Neuron (in vitro differentiated cells): Measurements from ENCODE around the gene ERGIC1.

Experiments used
- H2AFZ ChIP-seq: one replicate; pipeline ENCODE4 v1.6.1; 2013; ENCODE audit warnings: low read depth, mild to moderate bottlenecking, inconsistent platforms, low read length, moderate library complexity
- H3K27me3 ChIP-seq: one replicate; pipeline ENCODE4 v1.6.1; 2013; ENCODE audit warnings: low read length; ENCODE audit not compliant: insufficient read depth
- H3K36me3 ChIP-seq: one replicate; pipeline ENCODE4 v1.6.1; 2013; ENCODE audit warnings: low read length; ENCODE audit not compliant: insufficient read depth
- H3K4me1 ChIP-seq: one replicate; pipeline ENCODE4 v1.6.1; 2013; ENCODE audit warnings: low read length; ENCODE audit not compliant: insufficient read depth
- H3K4me3 ChIP-seq: 2 replicates; pipeline ENCODE4 v1.5.1; 2013; ENCODE audit warnings: mild to moderate bottlenecking, low read length, moderate library complexity
- H3K9me3 ChIP-seq: one replicate; pipeline ENCODE4 v1.6.1; 2013; ENCODE audit warnings: low read length

The ERGIC1 gene

GRCh38 chr5:172999372-172999973, 165.4 kb downstream of the ERGIC1 start:
- no peaks in the 10 kb centered on the region for H3K27me3 ChIP-seq
- H2AFZ ChIP-seq: no peak overlapping the region
- H3K9me3 ChIP-seq: no peaks in the 10 kb centered on the region
- H3K4me1 ChIP-seq: no peaks in the 10 kb centered on the region
- no peak overlapping the region for H3K4me3 ChIP-seq
- H3K36me3 ChIP-seq: peaks cover 30% of the 10 kb centered on the region

GRCh38 chr5:172999974-173000373, 165.9 kb downstream of the ERGIC1 start:
- Histone ChIP-seq H3K27me3 (no peaks in the 10 kb centered on the region), H3K4me3 (no peak overlapping the region), H3K36me3 (peaks cover 26% of the 10 kb centered on the region), H3K4me1 (no peaks in the 10 kb centered on the region), H2AFZ (no peak overlapping the region), H3K9me3 (no peaks in the 10 kb centered on the region)

- Histone ChIP-seq H3K36me3 (peaks cover 17% of the 10 kb centered on the region), H3K27me3 (no peaks in the 10 kb centered on the region), H3K9me3 (no peaks in the 10 kb centered on the region)
Observed at GRCh38 chr5:173001229-173001841, 167.3 kb downstream of the ERGIC1 start.

More at GRCh38 chr5:173001229-173001841, 167.3 kb downstream of the ERGIC1 start:
- no peaks in the 10 kb centered on the region for H3K4me1 ChIP-seq
- H2AFZ ChIP-seq: no peak overlapping the region
- H3K4me3 ChIP-seq: no peak overlapping the region
